B cell (primary cell): Measurements from ENCODE around the gene SYNE1. TPM values are rescaled to one million over a fixed set of nuclear protein-coding genes. Genes with fewer than 3 reads are reported as not detected.

Experiments
- ATAC-seq: fragments of 200-7000 bp; cut with Tn5 transposase; one replicate; pipeline ENCODE4 v1.10.0; 2021; ENCODE audit warnings: low read depth, mild to moderate bottlenecking, moderate number of reproducible peaks, moderate library complexity
- CTCF ChIA-PET: fragments of 350-600 bp; sonication (Branson Sonifier 250); formaldehyde crosslinking; loops from one replicate; lab custom pipeline; 2021; ENCODE audit warnings: antibody characterized with exemption, inconsistent platforms; lab: Charles Lee
- POLR2A ChIA-PET: fragments of 350-600 bp; sonication (Branson Sonifier 250); formaldehyde crosslinking; loops from one replicate; lab custom pipeline; 2021; ENCODE audit warnings: antibody characterized with exemption; lab: Charles Lee
- DNase-seq: peaks from one replicate; pipeline ENCODE4 v3.0.0; 2013
- H2AFZ ChIP-seq: 2 replicates; pipeline ENCODE4 v1.6.1; 2012; ENCODE audit warnings: mild to moderate bottlenecking, low read depth, low read length; ENCODE audit not compliant: insufficient read depth, poor library complexity, severe bottlenecking
- H3K27ac ChIP-seq, 2 donors: 1 replicate in 1 of 2; 2 replicates in 1 of 2; pipeline ENCODE4 v1.5.1; 2012 to 2013; ENCODE audit warnings: low read length in 2 of 2, mild to moderate bottlenecking in 2 of 2, moderate library complexity in 1 of 2
- H3K27me3 ChIP-seq, 4 experiments: fragments of 200-600 bp in 1 of 4; sonication (generic) in 1 of 4; replicated peaks in 1 of 4; 1 replicate in 2 of 4; 2 replicates in 2 of 4; pipeline versions ENCODE4 v1.6.1 to v1.7.0; 2013 to 2016; ENCODE audit warnings: low read length in 3 of 4, mild to moderate bottlenecking in 2 of 4, mixed read lengths in 1 of 4, moderate library complexity in 1 of 4; ENCODE audit not compliant: insufficient read depth in 4 of 4, control insufficient read depth in 3 of 4; ENCODE audit errors: control extremely low read depth in 1 of 4
- H3K36me3 ChIP-seq, 2 experiments: replicated peaks in 1 of 2; 1 replicate in 1 of 2; 2 replicates in 1 of 2; pipeline versions ENCODE4 v1.6.1 to v1.7.1; 2013; ENCODE audit warnings: low read length in 1 of 2; ENCODE audit not compliant: insufficient read depth in 2 of 2, control insufficient read depth in 1 of 2; ENCODE audit errors: control extremely low read depth in 1 of 2, extremely low read depth in 1 of 2
- H3K4me1 ChIP-seq, 2 donors: fragments of 200-600 bp in 1 of 2; sonication (generic) in 1 of 2; 1 replicate in 1 of 2; 2 replicates in 1 of 2; pipeline versions ENCODE4 v1.5.1 to v1.6.1; 2013 to 2017; ENCODE audit warnings: low read length in 2 of 2; ENCODE audit not compliant: control insufficient read depth in 2 of 2, insufficient read depth in 2 of 2
- H3K4me2 ChIP-seq: replicated peaks from 2 replicates; pipeline ENCODE3; 2012; ENCODE audit warnings: mild to moderate bottlenecking, low read depth, low read length; ENCODE audit not compliant: poor library complexity, severe bottlenecking
- H3K4me3 ChIP-seq, 5 experiments: fragments of 200-600 bp in 1 of 5; sonication (generic) in 1 of 5; 1 replicate in 3 of 5; 2 replicates in 2 of 5; pipeline versions ENCODE4 v1.5.1 to v1.7.0; 2011 to 2016; ENCODE audit warnings: low read length in 4 of 5, mild to moderate bottlenecking in 4 of 5, low read depth in 2 of 5, control low read depth in 1 of 5, moderate library complexity in 1 of 5; ENCODE audit not compliant: insufficient read depth in 1 of 5; ENCODE audit errors: control extremely low read depth in 1 of 5, extremely low read depth in 1 of 5
- H3K79me2 ChIP-seq: fragments of 200-600 bp; sonication (generic); one replicate; pipeline ENCODE4 v1.6.0; 2016; ENCODE audit warnings: low read length; ENCODE audit not compliant: control insufficient read depth, insufficient read depth
- H3K9ac ChIP-seq: fragments of 200-600 bp; sonication (generic); 2 replicates; pipeline ENCODE4 v1.6.1; 2017; ENCODE audit warnings: mild to moderate bottlenecking, low read length, moderate library complexity
- H3K9me3 ChIP-seq, 3 donors: one replicate each; pipeline versions ENCODE4 v1.6.1 to v1.7.1; 2013; ENCODE audit warnings: low read length in 2 of 3; ENCODE audit not compliant: control insufficient read depth in 2 of 3, insufficient read depth in 1 of 3; ENCODE audit errors: control extremely low read depth in 1 of 3
- H4K20me1 ChIP-seq: 2 replicates; pipeline ENCODE4 v1.6.0; 2012; ENCODE audit warnings: mild to moderate bottlenecking, low read length; ENCODE audit not compliant: insufficient read depth, control insufficient read depth, poor library complexity, severe bottlenecking
- H3K27ac Mint-ChIP-seq: one replicate; pipeline ENCODE4 v1.8.0; 2021; ENCODE audit warnings: mixed read lengths
- H3K27me3 Mint-ChIP-seq: one replicate; pipeline ENCODE4 v1.8.0; 2021; ENCODE audit warnings: mixed read lengths
- H3K4me1 Mint-ChIP-seq: one replicate; pipeline ENCODE4 v1.8.0; 2021; ENCODE audit warnings: mixed read lengths
- H3K4me3 Mint-ChIP-seq: one replicate; pipeline ENCODE4 v1.8.0; 2021; ENCODE audit warnings: mixed read lengths
- H3K9me3 Mint-ChIP-seq: one replicate; pipeline ENCODE4 v1.8.0; 2022; ENCODE audit warnings: mixed read lengths; ENCODE audit not compliant: insufficient read depth
- CTCF ChIP-seq: fragments of 200-600 bp; IDR thresholded peaks from one replicate; pipeline ENCODE4 v1.8.0; 2022; ENCODE audit warnings: antibody characterized with exemption, mild to moderate bottlenecking
- EZH2 ChIP-seq: IDR thresholded peaks from 2 replicates; pipeline ENCODE4 v1.6.1; 2012; ENCODE audit warnings: borderline replicate concordance, low read depth, mild to moderate bottlenecking, moderate library complexity, low read length; ENCODE audit not compliant: insufficient read depth, poor library complexity, severe bottlenecking
- WGBS: methylation state at CpG from one replicate; pipeline ENCODE4 v1.1.5; 2013; ENCODE audit warnings: missing lambda C conversion rate; ENCODE audit not compliant: insufficient coverage; 5-methylcytosine and 5-hydroxymethylcytosine counted together
- intact Hi-C: fragments of 100-400 bp; cut with micrococcal nuclease; formaldehyde crosslinking; loops from one replicate; pipeline ENCODE4 v1.10.0; 2022
- polyA plus RNA-seq: library from polyadenylated mRNA; depleted of rRNA; stranded (reverse); fragments of >200 nt; gene quantifications from 2 replicates; pipeline ENCODE4 v1.2.3, GENCODE V29; 2012
- total RNA-seq, 2 donors: library from RNA; stranded (reverse); fragments of 120-200 nt in 1 of 2; gene quantifications; 1 replicate in 1 of 2; 2 replicates in 1 of 2; pipeline versions ENCODE4 v1.2.3 to v1.2.4, GENCODE V29; 2013 to 2022

The SYNE1 gene
- total and polyA plus RNA-seq, 2 donors (not counting 1 experiment from before 2014, with no cell fraction given): 49.2 to 108 TPM

- TF ChIP-seq CTCF (no peak), EZH2 (no peak)
- no peaks in the 10 kb centered on the region for H3K27me3 Mint-ChIP-seq
- no peak overlapping the region for H3K4me2 ChIP-seq
- peaks cover 6 to 60% of the 10 kb centered on the region in 2 experiments for H3K36me3 ChIP-seq
- no CpG with 5 or more reads among the region's 2 CpGs for WGBS
- H2AFZ ChIP-seq: no peak overlapping the region
- no peaks in the 10 kb centered on the region for H3K9me3 Mint-ChIP-seq
- no peak overlapping the region for H3K27ac Mint-ChIP-seq
- H3K9me3 ChIP-seq: no peaks in the 10 kb centered on the region
- no peaks in the 10 kb centered on the region for H3K4me1 ChIP-seq
- H3K27ac ChIP-seq: no peak overlapping the region
- H3K4me3 ChIP-seq: no peak overlapping the region
- intact Hi-C loops: no loop called here
- no peaks in the 10 kb centered on the region for H3K27me3 ChIP-seq
- POLR2A ChIA-PET: no interaction called here
- H3K9ac ChIP-seq: no peak overlapping the region
- no peak for ATAC-seq
- H3K4me3 Mint-ChIP-seq: no peak overlapping the region
- H4K20me1 ChIP-seq: no peaks in the 10 kb centered on the region
- no peak for DNase-seq
- no peaks in the 10 kb centered on the region for H3K4me1 Mint-ChIP-seq
- CTCF ChIA-PET: no interaction called here
- H3K79me2 ChIP-seq: no peaks in the 10 kb centered on the region
Observed at GRCh38 chr6:152204591-152204990, 432.6 kb downstream of the SYNE1 start.

- H3K27ac ChIP-seq: no peak overlapping the region
- no peaks in the 10 kb centered on the region for H3K27me3 Mint-ChIP-seq
- H3K4me1 ChIP-seq: no peaks in the 10 kb centered on the region
- ATAC-seq: no peak
- no peaks in the 10 kb centered on the region for H4K20me1 ChIP-seq
- no peak for DNase-seq
- WGBS: 41% methylated on average over 2 of the region's 3 CpGs
- H3K36me3 ChIP-seq: peaks cover 11 to 55% of the 10 kb centered on the region in 2 experiments
- no peaks in the 10 kb centered on the region for H3K27me3 ChIP-seq
- POLR2A ChIA-PET: interaction anchor here (0.7 kb wide), 1 partner anchor 16 kb away, joined by 3 read pairs; no protein-coding TSS in a partner anchor
- H3K9me3 Mint-ChIP-seq: no peaks in the 10 kb centered on the region
- no peak overlapping the region for H2AFZ ChIP-seq
- no peaks in the 10 kb centered on the region for H3K79me2 ChIP-seq
- H3K4me1 Mint-ChIP-seq: peaks cover 1% of the 10 kb centered on the region
- H3K4me2 ChIP-seq: no peak overlapping the region
- H3K4me3 ChIP-seq: no peak overlapping the region
- no peak overlapping the region for H3K9ac ChIP-seq
- CTCF ChIA-PET: no interaction called here
- H3K27ac Mint-ChIP-seq: no peak overlapping the region
- intact Hi-C loops: no loop called here
- H3K9me3 ChIP-seq: no peaks in the 10 kb centered on the region
- no peak overlapping the region for H3K4me3 Mint-ChIP-seq
- TF ChIP-seq CTCF (no peak), EZH2 (no peak)
Observed at GRCh38 chr6:152201120-152201519, 436.0 kb downstream of the SYNE1 start.
